SK-N-MC (cell line): ENCODE results near the gene PKNOX2.

Experiments used
- EZH2 ChIP-seq: fragments of 200-600 bp; sonication (generic); IDR thresholded peaks from one replicate; pipeline ENCODE4 v1.6.1; 2017; ENCODE audit warnings: antibody characterized with exemption
- FOXP2 ChIP-seq: optimal IDR thresholded peaks from 2 replicates; pipeline ENCODE3; 2011; ENCODE audit warnings: mild to moderate bottlenecking, moderate library complexity; ENCODE audit not compliant: insufficient read depth; ENCODE audit errors: extremely low read length, control extremely low read depth
- POLR2AphosphoS5 ChIP-seq: IDR thresholded peaks from 2 replicates; pipeline ENCODE4 v1.6.1; 2012; ENCODE audit warnings: mild to moderate bottlenecking, low read depth, low read length, borderline replicate concordance

- TF ChIP-seq EZH2 (no peak), FOXP2 (no peak), POLR2AphosphoS5 (no peak)
Measured at GRCh38 chr11:125433454-125434121, 269.0 kb downstream of the PKNOX2 start.
